GM23248 (cell line): Measurements from ENCODE around the gene NIP7.

Experiments used
- EZH2 ChIP-seq: fragments of 200-600 bp; sonication (generic); IDR thresholded peaks from 2 replicates; pipeline ENCODE4 v1.6.1; 2018; ENCODE audit warnings: antibody characterized with exemption, mild to moderate bottlenecking; ENCODE audit not compliant: insufficient read depth, poor library complexity, severe bottlenecking
- EZH2phosphoT487 ChIP-seq: fragments of 200-600 bp; sonication (generic); IDR thresholded peaks from 2 replicates; pipeline ENCODE4 v1.6.1; 2018; ENCODE audit warnings: antibody characterized with exemption, moderate library complexity, mild to moderate bottlenecking, low read depth; ENCODE audit not compliant: insufficient read depth

DNA sequence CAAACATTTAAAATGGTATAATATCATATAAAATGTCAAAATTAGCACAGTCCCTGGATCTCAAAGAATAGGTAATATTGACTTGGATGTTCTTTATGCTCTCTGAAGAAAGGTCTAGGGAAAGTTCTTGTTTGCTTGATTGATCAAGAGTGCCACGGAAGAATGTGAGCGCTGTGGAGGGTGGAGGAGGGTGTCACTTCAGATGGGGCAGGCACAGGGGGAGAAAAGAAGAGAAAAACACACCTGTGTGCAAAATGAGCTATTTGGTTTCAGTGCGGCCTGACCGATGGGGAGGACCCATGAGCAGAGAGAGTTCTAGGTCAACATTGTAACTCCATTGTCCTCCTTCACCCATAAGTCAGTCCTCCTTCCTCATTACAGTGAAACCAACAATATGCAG lies 37.3 kb upstream of the NIP7 start:
- TF ChIP-seq EZH2 (no peak), EZH2phosphoT487 (no peak)
